ENCODE measurements around the gene INSYN1.

DNA sequence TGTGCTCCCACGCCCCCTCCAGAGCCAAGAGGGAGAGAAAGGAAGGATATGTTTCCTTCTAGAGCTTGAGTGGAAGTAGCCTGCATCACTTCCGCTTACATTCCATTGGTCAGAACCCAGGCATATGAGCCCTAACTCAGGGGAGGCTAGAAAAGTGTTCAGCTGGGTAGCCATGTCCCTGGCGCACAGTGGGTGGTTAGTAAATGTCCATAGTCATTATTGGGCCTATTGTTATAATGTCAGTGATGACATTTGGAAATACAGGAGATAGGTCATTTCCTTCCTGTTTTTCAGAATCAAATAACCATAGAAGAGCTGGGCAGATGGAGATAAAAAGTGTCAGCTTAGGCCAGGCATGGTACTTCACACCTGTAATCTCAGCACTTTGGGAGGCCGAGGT lies 41.6 kb downstream of the INSYN1 start:
- no peak for TF ChIP-seq POLR2A (IDR thresholded peaks at IDR 0.05)
- TF ChIP-seq, protein P1, sequence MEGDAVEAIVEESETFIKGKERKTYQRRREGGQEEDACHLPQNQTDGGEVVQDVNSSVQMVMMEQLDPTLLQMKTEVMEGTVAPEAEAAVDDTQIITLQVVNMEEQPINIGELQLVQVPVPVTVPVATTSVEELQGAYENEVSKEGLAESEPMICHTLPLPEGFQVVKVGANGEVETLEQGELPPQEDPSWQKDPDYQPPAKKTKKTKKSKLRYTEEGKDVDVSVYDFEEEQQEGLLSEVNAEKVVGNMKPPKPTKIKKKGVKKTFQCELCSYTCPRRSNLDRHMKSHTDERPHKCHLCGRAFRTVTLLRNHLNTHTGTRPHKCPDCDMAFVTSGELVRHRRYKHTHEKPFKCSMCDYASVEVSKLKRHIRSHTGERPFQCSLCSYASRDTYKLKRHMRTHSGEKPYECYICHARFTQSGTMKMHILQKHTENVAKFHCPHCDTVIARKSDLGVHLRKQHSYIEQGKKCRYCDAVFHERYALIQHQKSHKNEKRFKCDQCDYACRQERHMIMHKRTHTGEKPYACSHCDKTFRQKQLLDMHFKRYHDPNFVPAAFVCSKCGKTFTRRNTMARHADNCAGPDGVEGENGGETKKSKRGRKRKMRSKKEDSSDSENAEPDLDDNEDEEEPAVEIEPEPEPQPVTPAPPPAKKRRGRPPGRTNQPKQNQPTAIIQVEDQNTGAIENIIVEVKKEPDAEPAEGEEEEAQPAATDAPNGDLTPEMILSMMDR (IDR thresholded peaks at IDR 0.05): no peak

Measured in sigmoid colon (tissue), 3 donors.